Fibroblast of lung (primary cell): ENCODE data around the gene TECPR2.

Experiments
- EZH2 ChIP-seq: IDR thresholded peaks from 2 replicates; pipeline ENCODE4 v1.5.1; 2012; ENCODE audit warnings: low read length, control low read depth, mild to moderate bottlenecking; ENCODE audit errors: missing control alignments
- TF ChIP-seq, protein P1 (sequence below), 2 donors: IDR thresholded peaks in 1 of 2; conservative IDR thresholded peaks in 1 of 2; 1 replicate in 1 of 2; 2 replicates in 1 of 2; pipeline ENCODE4 v1.5.1; 2011 to 2012; ENCODE audit warnings: low read length in 2 of 2, control low read depth in 1 of 2, inconsistent platforms in 1 of 2, low read depth in 1 of 2, mild to moderate bottlenecking in 1 of 2

DNA sequence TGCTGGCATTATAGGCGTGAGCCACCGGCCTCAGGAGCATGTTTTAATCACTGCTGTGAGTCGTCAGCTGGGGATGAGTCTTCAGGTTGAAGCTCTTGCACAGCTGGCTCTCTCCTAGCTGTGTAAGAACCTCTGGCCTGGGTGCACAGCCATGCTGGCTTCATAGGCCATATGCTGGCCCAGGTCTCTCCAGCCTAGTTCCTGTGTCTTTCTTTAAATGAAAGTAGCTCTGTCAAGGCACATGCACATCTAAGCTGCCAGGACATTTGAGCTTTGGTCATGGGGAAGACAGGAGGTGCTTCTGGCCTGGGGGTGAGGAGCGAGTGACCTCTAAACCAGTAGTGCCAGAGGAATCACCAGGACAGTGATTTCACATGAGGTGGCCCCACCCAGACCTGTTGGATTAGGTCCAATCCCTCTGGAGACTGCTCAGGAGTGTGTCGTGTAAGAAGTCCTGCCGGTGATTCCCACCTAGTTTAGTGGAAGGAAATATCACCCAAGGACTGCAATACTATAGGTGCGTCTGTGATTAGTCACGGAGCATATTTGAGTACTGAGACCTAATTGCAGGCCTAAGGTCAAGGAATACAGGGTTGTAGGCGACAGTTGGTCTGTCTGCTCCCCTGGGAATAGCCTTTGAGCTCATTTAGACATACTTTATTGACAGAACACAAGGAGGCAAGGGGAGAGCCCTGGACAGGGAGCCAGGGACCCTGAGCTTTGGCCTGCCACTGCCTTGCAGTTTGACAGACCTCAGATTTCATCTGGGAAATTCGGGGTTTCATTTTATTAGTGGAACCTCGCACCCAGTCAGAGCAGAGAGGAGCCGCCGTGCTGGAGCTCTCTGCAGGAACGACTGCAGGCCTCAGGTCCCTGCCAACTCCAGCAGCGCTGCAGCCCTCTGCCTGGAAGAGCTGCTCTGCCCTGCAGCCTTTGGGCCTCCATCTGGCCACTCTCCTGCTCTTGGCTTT lies 79.8 kb downstream of the TECPR2 start:
- TF ChIP-seq, protein P1, sequence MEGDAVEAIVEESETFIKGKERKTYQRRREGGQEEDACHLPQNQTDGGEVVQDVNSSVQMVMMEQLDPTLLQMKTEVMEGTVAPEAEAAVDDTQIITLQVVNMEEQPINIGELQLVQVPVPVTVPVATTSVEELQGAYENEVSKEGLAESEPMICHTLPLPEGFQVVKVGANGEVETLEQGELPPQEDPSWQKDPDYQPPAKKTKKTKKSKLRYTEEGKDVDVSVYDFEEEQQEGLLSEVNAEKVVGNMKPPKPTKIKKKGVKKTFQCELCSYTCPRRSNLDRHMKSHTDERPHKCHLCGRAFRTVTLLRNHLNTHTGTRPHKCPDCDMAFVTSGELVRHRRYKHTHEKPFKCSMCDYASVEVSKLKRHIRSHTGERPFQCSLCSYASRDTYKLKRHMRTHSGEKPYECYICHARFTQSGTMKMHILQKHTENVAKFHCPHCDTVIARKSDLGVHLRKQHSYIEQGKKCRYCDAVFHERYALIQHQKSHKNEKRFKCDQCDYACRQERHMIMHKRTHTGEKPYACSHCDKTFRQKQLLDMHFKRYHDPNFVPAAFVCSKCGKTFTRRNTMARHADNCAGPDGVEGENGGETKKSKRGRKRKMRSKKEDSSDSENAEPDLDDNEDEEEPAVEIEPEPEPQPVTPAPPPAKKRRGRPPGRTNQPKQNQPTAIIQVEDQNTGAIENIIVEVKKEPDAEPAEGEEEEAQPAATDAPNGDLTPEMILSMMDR (conservative IDR thresholded peaks at IDR 0.05 in 1 of 2, IDR thresholded peaks at IDR 0.05 in 1 of 2; ENCODE audit: low read depth in 1 of 2, low read length in 2 of 2): no peak
- no peak for TF ChIP-seq EZH2
